H1 (cell line): ENCODE results near the gene RABGAP1. TPM values are rescaled to one million over a fixed set of nuclear protein-coding genes. Genes with fewer than 3 reads are reported as not detected.

Experiments used
- CTCF ChIA-PET: fragments of 300-600 bp; sonication (Branson Sonifier 250); formaldehyde crosslinking; loops from one replicate; lab custom pipeline; 2021; ENCODE audit not compliant: partially characterized antibody; lab: Charles Lee
- POLR2A ChIA-PET: fragments of 300-600 bp; sonication (Branson Sonifier 250); formaldehyde crosslinking; loops from one replicate; lab custom pipeline; 2021; ENCODE audit warnings: inconsistent platforms; ENCODE audit not compliant: partially characterized antibody; lab: Charles Lee
- DNase-seq, 2 experiments: peaks; one replicate each; pipeline versions ENCODE4 v3.0.0 to v3.0.0-alpha.2; 2010 to 2022; ENCODE audit warnings: low spot score in 2 of 2, low read depth in 1 of 2, mixed read lengths in 1 of 2
- FAIRE-seq: peaks from 2 replicates; lab custom pipeline; 2011; peaks lifted over from hg19 to GRCh38; lab: Jason Lieb, UNC
- H2AFZ ChIP-seq: 2 replicates; pipeline ENCODE4 v1.8.1; 2012; ENCODE audit warnings: low read length, inconsistent platforms
- H2AK5ac ChIP-seq: 2 replicates; pipeline ENCODE4 v1.6.1; 2013; ENCODE audit warnings: low read depth, low read length
- H2BK120ac ChIP-seq: replicated peaks from 2 replicates; pipeline ENCODE3; 2013; ENCODE audit warnings: low read depth, low read length, inconsistent platforms
- H2BK12ac ChIP-seq: 2 replicates; pipeline ENCODE4 v1.6.1; 2013; ENCODE audit warnings: low read depth, low read length
- H2BK15ac ChIP-seq: 2 replicates; pipeline ENCODE4 v1.6.1; 2013; ENCODE audit warnings: low read length
- H2BK20ac ChIP-seq: 2 replicates; pipeline ENCODE4 v1.6.1; 2013; ENCODE audit warnings: low read length
- H2BK5ac ChIP-seq: 2 replicates; pipeline ENCODE4 v1.6.1; 2013; ENCODE audit warnings: low read depth, low read length
- H3K14ac ChIP-seq: 2 replicates; pipeline ENCODE4 v1.6.1; 2013; ENCODE audit warnings: inconsistent platforms; ENCODE audit not compliant: insufficient read length
- H3K18ac ChIP-seq: 2 replicates; pipeline ENCODE4 v1.6.1; 2013; ENCODE audit warnings: low read length; ENCODE audit errors: extremely low read depth
- H3K23ac ChIP-seq: 2 replicates; pipeline ENCODE4 v1.6.1; 2013; ENCODE audit warnings: inconsistent platforms; ENCODE audit not compliant: insufficient read length
- H3K23me2 ChIP-seq: 2 replicates; pipeline ENCODE4 v1.6.1; 2013; ENCODE audit warnings: low read depth, low read length
- H3K27ac ChIP-seq: 2 replicates; pipeline ENCODE4 v1.6.1; 2011; ENCODE audit warnings: low read depth, low read length, inconsistent platforms
- H3K27me3 ChIP-seq, 4 experiments: replicated peaks in 1 of 4; 1 replicate in 1 of 4; 2 replicates in 3 of 4; pipeline versions ENCODE4 v1.6.1 to v1.8.1; 2011 to 2013; ENCODE audit warnings: low read length in 3 of 4, mild to moderate bottlenecking in 3 of 4, inconsistent platforms in 2 of 4, mixed read lengths in 2 of 4, moderate library complexity in 1 of 4; ENCODE audit not compliant: control insufficient read depth in 3 of 4, insufficient read depth in 3 of 4; ENCODE audit errors: extremely low read depth in 1 of 4
- H3K36me3 ChIP-seq, 4 experiments: 2 replicates each; pipeline versions ENCODE4 v1.6.1 to v1.8.1; 2011 to 2013; ENCODE audit warnings: mild to moderate bottlenecking in 4 of 4, low read length in 3 of 4, moderate library complexity in 2 of 4, control low read depth in 1 of 4, inconsistent platforms in 1 of 4; ENCODE audit not compliant: insufficient read depth in 4 of 4, control insufficient read depth in 2 of 4
- H3K4ac ChIP-seq: replicated peaks from 2 replicates; pipeline ENCODE3; 2013; ENCODE audit warnings: low read length, low read depth, mixed read lengths, inconsistent platforms; ENCODE audit not compliant: insufficient read length
- H3K4me1 ChIP-seq, 4 experiments: replicated peaks in 1 of 4; 1 replicate in 1 of 4; 2 replicates in 3 of 4; pipeline versions ENCODE4 v1.6.1 to v1.8.1; 2011 to 2013; ENCODE audit warnings: low read length in 3 of 4, inconsistent platforms in 2 of 4, mixed read lengths in 1 of 4; ENCODE audit not compliant: insufficient read depth in 4 of 4, control insufficient read depth in 3 of 4
- H3K4me2 ChIP-seq, 2 experiments: 2 replicates each; pipeline versions ENCODE4 v1.6.1 to v1.8.1; 2011 to 2013; ENCODE audit warnings: low read depth in 2 of 2, low read length in 2 of 2, control low read depth in 1 of 2, inconsistent platforms in 1 of 2, mild to moderate bottlenecking in 1 of 2; ENCODE audit not compliant: insufficient read depth in 1 of 2
- H3K4me3 ChIP-seq, 4 experiments: fragments of 200-600, 300-600 bp in 1 of 4; sonication (generic), shearing (Covaris generic), sonication (Bioruptor Twin) in 1 of 4; 2 replicates each; pipeline versions ENCODE4 v1.5.1 to v1.8.1; 2011 to 2016; ENCODE audit warnings: low read length in 4 of 4, low read depth in 3 of 4, control low read depth in 2 of 4, inconsistent platforms in 2 of 4, mild to moderate bottlenecking in 2 of 4, mixed read lengths in 1 of 4, moderate library complexity in 1 of 4; ENCODE audit not compliant: insufficient read depth in 2 of 4; ENCODE audit errors: extremely low read depth in 1 of 4
- H3K56ac ChIP-seq: replicated peaks from 2 replicates; pipeline ENCODE3; 2013; ENCODE audit warnings: low read depth, mild to moderate bottlenecking, mixed read lengths, low read length, inconsistent platforms; ENCODE audit not compliant: insufficient read length
- H3K79me1 ChIP-seq: 2 replicates; pipeline ENCODE4 v1.6.1; 2013; ENCODE audit warnings: low read depth, low read length, control low read depth
- H3K79me2 ChIP-seq, 2 experiments: 2 replicates each; pipeline versions ENCODE4 v1.6.1 to v1.8.1; 2012 to 2013; ENCODE audit warnings: low read length in 2 of 2, mild to moderate bottlenecking in 2 of 2, inconsistent platforms in 1 of 2; ENCODE audit not compliant: insufficient read depth in 2 of 2, control insufficient read depth in 1 of 2
- H3K9ac ChIP-seq, 4 experiments: replicated peaks in 1 of 4; 1 replicate in 1 of 4; 2 replicates in 3 of 4; pipeline versions ENCODE4 v1.6.1 to v1.8.1; 2011 to 2013; ENCODE audit warnings: low read depth in 3 of 4, low read length in 3 of 4, control low read depth in 2 of 4, mild to moderate bottlenecking in 2 of 4, moderate library complexity in 2 of 4, inconsistent platforms in 1 of 4; ENCODE audit errors: extremely low read depth in 1 of 4
- H3K9me3 ChIP-seq, 2 experiments: 2 replicates each; pipeline versions ENCODE4 v1.6.1 to v1.8.1; 2012 to 2013; ENCODE audit warnings: mild to moderate bottlenecking in 2 of 2, moderate library complexity in 2 of 2, control low read depth in 1 of 2, inconsistent platforms in 1 of 2, low read depth in 1 of 2, low read length in 1 of 2, mixed read lengths in 1 of 2; ENCODE audit not compliant: insufficient read depth in 2 of 2
- H4K20me1 ChIP-seq, 2 experiments: replicated peaks in 1 of 2; 2 replicates each; pipeline versions ENCODE3 to v1.8.1; 2011 to 2013; ENCODE audit warnings: inconsistent platforms in 2 of 2, low read length in 2 of 2, mild to moderate bottlenecking in 1 of 2; ENCODE audit not compliant: insufficient read depth in 2 of 2, control insufficient read depth in 1 of 2
- H4K5ac ChIP-seq: 2 replicates; pipeline ENCODE4 v1.6.1; 2013; ENCODE audit warnings: low read length, low read depth, mixed read lengths, inconsistent platforms; ENCODE audit not compliant: insufficient read length
- H4K8ac ChIP-seq: 2 replicates; pipeline ENCODE4 v1.8.0; 2013; ENCODE audit warnings: mild to moderate bottlenecking, moderate library complexity, low read length, inconsistent platforms; ENCODE audit not compliant: insufficient read depth; ENCODE audit errors: extremely low read depth
- H4K91ac ChIP-seq: replicated peaks from 2 replicates; pipeline ENCODE3; 2013; ENCODE audit warnings: low read length, mixed read lengths, inconsistent platforms; ENCODE audit not compliant: insufficient read length
- POLR2A ChIP-seq, 2 experiments: IDR thresholded peaks; 1 replicate in 1 of 2; 2 replicates in 1 of 2; pipeline ENCODE4 v1.6.1; 2011; ENCODE audit warnings: low read depth in 2 of 2, low read length in 2 of 2, mild to moderate bottlenecking in 2 of 2; ENCODE audit errors: control extremely low read depth in 1 of 2
- POLR2AphosphoS5 ChIP-seq: IDR thresholded peaks from 2 replicates; pipeline ENCODE4 v1.6.1; 2011; ENCODE audit warnings: low read depth, low read length
- RAD21 ChIP-seq, 2 experiments: IDR thresholded peaks in 1 of 2; conservative IDR thresholded peaks in 1 of 2; 2 replicates each; pipeline ENCODE4 v1.6.1; 2011; ENCODE audit warnings: low read depth in 2 of 2, low read length in 2 of 2, improper control_type of control experiment in 1 of 2, inconsistent platforms in 1 of 2, mild to moderate bottlenecking in 1 of 2, moderate library complexity in 1 of 2
- TEAD4 ChIP-seq: IDR thresholded peaks from 2 replicates; pipeline ENCODE4 v1.6.1; 2012; ENCODE audit warnings: low read depth, low read length, inconsistent platforms, mixed read lengths
- YY1 ChIP-seq: IDR thresholded peaks from 2 replicates; pipeline ENCODE4 v1.6.1; 2011; ENCODE audit warnings: low read depth, mild to moderate bottlenecking, low read length
- WGBS, 2 experiments: shearing (Covaris generic) in 1 of 2; methylation state at CpG; one replicate each; pipeline versions ENCODE4 v1.1.6 to v1.1.7; 2013 to 2015; ENCODE audit warnings: low lambda C conversion rate in 2 of 2, mixed read lengths in 2 of 2, inconsistent platforms in 1 of 2, low coverage in 1 of 2, missing lambda C conversion rate in 1 of 2; ENCODE audit not compliant: insufficient replicate concordance in 2 of 2, insufficient coverage in 1 of 2, insufficient read length in 1 of 2; ENCODE audit errors: extremely low coverage in 1 of 2, missing lambda C conversion rate in 1 of 2; 5-methylcytosine and 5-hydroxymethylcytosine counted together
- polyA plus RNA-seq, 7 experiments: library from polyadenylated mRNA; depleted of rRNA in 3 of 7; stranded (reverse) in 5 of 7; unstranded in 2 of 7; fragments of >200 nt in 5 of 7; fragments of 200-250 nt in 2 of 7; gene quantifications; 1 replicate in 5 of 7; 2 replicates in 1 of 7; 4 replicates in 1 of 7; pipeline versions ENCODE4 v1.2.1 to v1.2.3, GENCODE V29; 2011 to 2013; ENCODE audit warnings: missing spikeins in 2 of 7, mixed read lengths in 2 of 7
- total RNA-seq: library from RNA; stranded (reverse); fragmentation: NEBNext Ultra II Directional; extraction: Animal tissue kit (Norgen Biotek cat#: 25700); gene quantifications from 2 replicates; pipeline ENCODE4 v1.2.1, GENCODE V29; 2021
- TF ChIP-seq, protein P1 (sequence below), 3 experiments: IDR thresholded peaks; 1 replicate in 2 of 3; 2 replicates in 1 of 3; pipeline versions ENCODE4 v1.5.1 to v1.6.1; 2011; ENCODE audit warnings: low read length in 3 of 3, mild to moderate bottlenecking in 3 of 3, inconsistent platforms in 2 of 3, low read depth in 1 of 3, moderate library complexity in 1 of 3; ENCODE audit not compliant: insufficient read depth in 1 of 3; ENCODE audit errors: control extremely low read depth in 1 of 3

RABGAP1 gene
- total and polyA plus RNA-seq, 2 of the 8 experiments (the other 6 are each of a cell fraction or from before 2014, with no cell fraction given): 15.7 to 38.3 TPM

DNA sequence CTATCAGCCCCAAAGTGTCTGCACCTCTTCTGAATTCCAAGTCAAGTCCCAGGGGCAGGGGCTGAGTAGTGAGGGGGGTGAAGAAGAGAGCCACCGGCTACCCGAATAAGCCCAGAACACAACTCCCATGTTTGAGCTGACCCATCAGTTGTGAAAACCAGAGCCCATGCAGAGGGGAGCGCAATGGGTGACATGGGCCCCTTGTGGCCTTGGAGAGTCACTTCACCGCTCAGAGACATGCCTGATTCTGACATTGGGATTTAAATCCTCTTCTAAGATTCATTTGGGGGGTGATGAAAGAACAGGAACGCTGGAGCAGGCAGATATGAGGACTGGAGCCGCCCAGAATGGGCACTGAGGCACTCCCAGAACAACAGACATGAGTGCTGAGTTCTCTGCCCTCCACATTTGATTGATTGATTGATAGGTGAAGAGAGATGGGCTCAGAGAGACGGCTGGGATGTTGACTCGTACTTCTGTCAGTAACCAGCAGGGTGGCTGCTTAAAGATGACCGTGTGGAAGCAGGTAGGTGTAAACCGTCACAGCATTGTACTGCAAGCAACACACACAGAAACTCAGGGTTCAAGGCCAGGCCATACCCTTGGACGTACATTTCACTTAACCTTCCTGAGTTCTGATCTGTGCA is 166.9 kb downstream of the RABGAP1 start:
- FAIRE-seq: no peak
- DNase-seq: no peak
- H3K9ac ChIP-seq: no peak overlapping the region
- no peaks in the 10 kb centered on the region for H3K79me2 ChIP-seq
- TF ChIP-seq POLR2A (IDR thresholded peaks at IDR 0.05; ENCODE audit: control extremely low read depth in 1 of 2, low read depth in 2 of 2, low read length in 2 of 2) (peak; percentile 44 to 48; a peak in 1 of 3 replicates), YY1 (no peak), TEAD4 (no peak), RAD21 (IDR thresholded peaks at IDR 0.05 in 1 of 2, conservative IDR thresholded peaks at IDR 0.05 in 1 of 2; ENCODE audit: low read depth in 2 of 2, low read length in 2 of 2) (peak; percentile 15 to 21; a peak in 2 of 4 replicates), POLR2AphosphoS5 (peak; percentile 49)
- TF ChIP-seq, protein P1, sequence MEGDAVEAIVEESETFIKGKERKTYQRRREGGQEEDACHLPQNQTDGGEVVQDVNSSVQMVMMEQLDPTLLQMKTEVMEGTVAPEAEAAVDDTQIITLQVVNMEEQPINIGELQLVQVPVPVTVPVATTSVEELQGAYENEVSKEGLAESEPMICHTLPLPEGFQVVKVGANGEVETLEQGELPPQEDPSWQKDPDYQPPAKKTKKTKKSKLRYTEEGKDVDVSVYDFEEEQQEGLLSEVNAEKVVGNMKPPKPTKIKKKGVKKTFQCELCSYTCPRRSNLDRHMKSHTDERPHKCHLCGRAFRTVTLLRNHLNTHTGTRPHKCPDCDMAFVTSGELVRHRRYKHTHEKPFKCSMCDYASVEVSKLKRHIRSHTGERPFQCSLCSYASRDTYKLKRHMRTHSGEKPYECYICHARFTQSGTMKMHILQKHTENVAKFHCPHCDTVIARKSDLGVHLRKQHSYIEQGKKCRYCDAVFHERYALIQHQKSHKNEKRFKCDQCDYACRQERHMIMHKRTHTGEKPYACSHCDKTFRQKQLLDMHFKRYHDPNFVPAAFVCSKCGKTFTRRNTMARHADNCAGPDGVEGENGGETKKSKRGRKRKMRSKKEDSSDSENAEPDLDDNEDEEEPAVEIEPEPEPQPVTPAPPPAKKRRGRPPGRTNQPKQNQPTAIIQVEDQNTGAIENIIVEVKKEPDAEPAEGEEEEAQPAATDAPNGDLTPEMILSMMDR (IDR thresholded peaks at IDR 0.05; ENCODE audit: control extremely low read depth in 1 of 3, insufficient read depth in 1 of 3, low read depth in 1 of 3, low read length in 3 of 3): peak in 2 of 3 experiments; percentile 23 to 30; a peak in 2 of 4 replicates
- TF ChIP-seq, all 59 proteins: peak for 4
- Histone ChIP-seq H2BK5ac (0 out of 2 replicates have a peak overlapping the region, but pooled peaks have one; percentile 25), H3K27ac (no peak overlapping the region), H4K20me1 (peaks cover 3 to 10% of the 10 kb centered on the region in 2 experiments), H3K23me2 (no peaks in the 10 kb centered on the region), H2BK12ac (no peak overlapping the region), H3K14ac (no peak overlapping the region), H3K27me3 (no peaks in the 10 kb centered on the region), H3K23ac (no peak overlapping the region), H3K36me3 (peaks cover 11 to 45% (median 22%) of the 10 kb centered on the region in 4 experiments), H3K56ac (no peak overlapping the region), H3K4me3 (no peak overlapping the region), H3K9me3 (no peaks in the 10 kb centered on the region), H2BK15ac (no peak overlapping the region), H3K4me2 (no peak overlapping the region), H2BK120ac (no peak overlapping the region), H4K5ac (no peak overlapping the region), H3K79me1 (0 out of 2 replicates have a peak, but pooled peaks cover 4% of the 10 kb centered on the region), H2AK5ac (no peak overlapping the region), H3K18ac (no peak overlapping the region), H2BK20ac (no peak overlapping the region), H4K91ac (no peak overlapping the region), H3K4me1 (peaks cover 0 to 15% (median 7%) of the 10 kb centered on the region in 4 experiments; a peak in 6 of 7 replicates), H3K4ac (no peak overlapping the region), H4K8ac (no peak overlapping the region), H2AFZ (no peak overlapping the region)
- CTCF ChIA-PET: interaction anchor here (0.6 to 3.5 kb wide), 13 partner anchors 8 to 650 kb away, joined by 3 to 16 read pairs (median 4); no protein-coding TSS in a partner anchor
- WGBS, 2 experiments: 82% methylated on average over 11 of the region's 11 CpGs; no CpG with 5 or more reads in 1 of the 2 experiments
- POLR2A ChIA-PET: interaction anchor here (1.1 to 3.8 kb wide), 3 partner anchors 10 to 14 kb away, joined by 5 to 10 read pairs (median 7); no protein-coding TSS in a partner anchor
